Activated CD8-positive, alpha-beta memory T cell treated with anti-CD3 and anti-CD28 coated beads for 1 hour (primary cell): ENCODE results near the gene SMAD4.
"Not testable (repeated sequence)": the region's sequence is repeated elsewhere in the genome, so short reads cannot be mapped to it uniquely, and the experiment has no call there.

Experiments used
- DNase-seq, 2 donors: peaks; one replicate each; pipeline ENCODE4 v3.0.0-alpha.2; 2020; ENCODE audit warnings: low read depth in 1 of 2; ENCODE audit errors: extremely low read depth in 1 of 2

SMAD4 gene

DNA sequence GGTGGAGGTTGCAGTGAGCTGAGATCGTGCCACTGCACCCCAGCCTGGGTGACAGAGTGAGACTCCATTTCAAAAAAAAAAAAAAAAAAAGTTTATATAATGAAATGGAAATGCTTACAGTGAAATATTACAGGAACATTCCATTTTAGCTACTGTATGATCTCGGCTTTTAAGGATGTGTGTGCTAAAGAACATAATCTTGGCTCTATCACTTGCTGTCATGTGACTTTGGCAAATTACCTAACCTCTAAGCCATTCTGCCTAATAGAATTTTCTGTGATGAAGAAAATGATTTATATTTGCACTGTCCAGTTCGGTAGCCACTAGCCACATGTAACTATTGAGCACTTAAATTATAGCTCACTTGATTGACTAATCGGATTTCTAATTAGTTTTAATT lies 36.3 kb downstream of the SMAD4 start:
- DNase-seq = no peak

DNA sequence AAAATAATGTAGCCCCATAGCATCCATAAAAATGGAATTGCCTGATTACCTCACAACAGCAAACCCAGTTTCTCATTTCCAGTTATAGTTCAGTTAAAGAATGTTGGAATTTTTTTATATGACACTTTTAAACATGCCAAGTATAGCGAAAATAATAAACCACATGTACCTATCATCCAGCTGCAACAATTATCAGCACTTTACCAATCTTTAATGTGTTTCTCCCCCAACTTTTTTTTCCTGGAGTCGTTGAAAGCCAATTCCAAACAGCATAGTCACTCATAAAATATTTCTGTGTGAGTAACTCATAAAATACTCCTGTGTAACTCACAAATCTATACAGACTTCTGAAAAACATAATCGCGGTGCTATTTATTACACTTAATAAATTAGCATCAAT lies 38.1 kb downstream of the SMAD4 start:
- DNase-seq = no peak

DNA sequence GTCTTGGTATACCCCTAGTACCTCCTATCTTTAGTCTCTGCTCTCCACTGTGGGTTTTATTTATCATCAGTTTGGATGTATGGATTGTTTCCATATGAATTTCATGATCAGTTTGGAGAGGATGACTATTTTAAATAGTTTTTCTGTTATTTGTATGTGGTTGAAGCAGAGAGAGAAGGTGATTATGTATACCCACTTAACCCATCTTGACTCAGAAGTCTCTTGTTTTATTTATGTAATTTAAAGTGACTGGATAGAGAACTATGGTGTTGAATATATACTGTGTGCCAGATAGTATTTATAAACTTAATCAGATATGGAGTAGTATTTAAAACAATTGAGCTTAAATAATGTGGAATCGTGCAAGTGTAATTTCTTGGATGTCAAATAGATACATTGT lies 39.9 kb downstream of the SMAD4 start:
- no peak for DNase-seq

DNA sequence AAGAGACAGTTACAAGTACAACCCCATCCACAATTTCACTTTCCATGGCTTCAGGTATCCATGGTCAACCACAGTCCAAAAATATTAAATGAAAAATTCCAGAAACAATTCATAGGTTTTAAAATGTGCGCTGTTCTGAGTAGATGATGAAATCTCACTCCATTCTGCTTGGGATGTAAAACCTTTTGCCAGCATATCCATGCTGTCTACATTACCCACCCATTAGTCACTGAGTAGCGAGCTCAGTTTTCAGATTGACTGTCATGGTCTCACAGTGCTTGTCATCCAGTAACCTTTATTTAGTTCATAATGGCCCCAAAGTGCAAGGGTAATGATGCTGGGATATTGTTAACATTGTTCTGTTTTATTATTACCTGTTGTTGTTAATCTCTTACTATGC lies 40.5 kb downstream of the SMAD4 start:
- no peak for DNase-seq

DNA sequence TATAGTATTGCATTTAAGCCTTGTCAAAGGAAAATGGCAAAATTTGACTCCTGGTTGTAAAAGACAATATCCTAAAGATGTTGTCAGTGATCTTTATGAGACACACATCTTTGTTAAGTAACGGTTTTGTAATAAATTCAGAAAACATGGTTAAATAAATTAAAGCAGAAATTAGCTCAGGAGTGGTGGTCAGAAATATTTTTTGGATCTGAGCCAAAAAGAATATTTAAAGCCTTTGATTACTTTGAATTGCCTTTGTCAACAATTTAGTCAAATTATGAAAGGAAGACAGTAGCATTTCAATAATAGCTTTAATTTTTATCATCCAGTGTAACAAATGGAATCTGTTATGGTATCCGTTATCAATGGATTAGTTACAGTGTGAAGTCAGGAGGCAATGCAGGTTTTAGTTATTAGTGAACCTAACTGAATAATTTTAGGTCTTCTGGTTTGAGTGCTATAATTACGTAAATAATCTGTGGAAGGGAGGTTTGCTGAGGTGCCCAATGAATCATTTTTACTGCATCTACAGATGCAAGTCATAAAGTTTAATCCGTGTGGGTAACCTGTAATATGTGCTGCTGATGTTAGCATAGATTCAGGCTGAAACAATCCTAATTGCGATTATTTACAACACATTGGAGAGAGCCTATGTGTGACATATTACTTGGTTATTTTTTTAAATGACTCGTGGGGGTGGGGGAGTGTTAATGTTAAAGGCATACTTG lies 42.7 kb downstream of the SMAD4 start:
- DNase-seq = no peak

DNA sequence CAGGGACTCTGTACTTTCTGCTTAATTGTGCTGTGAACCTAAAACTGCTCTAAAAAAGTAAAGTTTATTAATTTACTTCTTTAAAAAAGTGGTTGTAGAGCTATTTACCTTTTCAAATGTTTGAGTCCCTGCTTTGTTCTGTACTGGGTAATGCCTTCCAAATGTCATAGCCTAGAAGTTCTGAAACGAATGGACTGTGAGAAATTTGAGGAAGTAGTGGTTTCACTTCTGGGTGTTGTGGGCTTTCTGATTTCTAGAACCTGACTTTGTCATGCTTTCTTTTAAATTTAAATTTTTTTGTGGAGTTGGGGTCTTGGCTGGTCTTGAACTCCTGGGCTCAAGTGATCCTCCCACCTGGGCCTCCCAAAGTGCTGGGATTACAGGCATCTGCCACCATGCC lies 44.6 kb downstream of the SMAD4 start:
- DNase-seq = no peak

DNA sequence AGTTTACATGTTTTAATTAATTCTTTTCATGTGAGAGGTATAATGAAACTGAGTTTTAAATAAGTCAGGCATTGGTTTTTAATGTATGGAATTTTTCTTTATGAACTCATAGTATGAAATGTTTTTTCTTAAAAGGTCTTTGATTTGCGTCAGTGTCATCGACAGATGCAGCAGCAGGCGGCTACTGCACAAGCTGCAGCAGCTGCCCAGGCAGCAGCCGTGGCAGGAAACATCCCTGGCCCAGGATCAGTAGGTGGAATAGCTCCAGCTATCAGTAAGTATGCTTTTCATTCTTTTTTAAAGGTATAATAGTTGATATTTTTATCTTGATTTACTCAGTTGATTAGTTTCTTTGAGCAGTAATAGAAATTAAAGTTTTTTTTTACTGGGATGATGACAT lies 46.5 kb downstream of the SMAD4 start:
- DNase-seq = no peak

DNA sequence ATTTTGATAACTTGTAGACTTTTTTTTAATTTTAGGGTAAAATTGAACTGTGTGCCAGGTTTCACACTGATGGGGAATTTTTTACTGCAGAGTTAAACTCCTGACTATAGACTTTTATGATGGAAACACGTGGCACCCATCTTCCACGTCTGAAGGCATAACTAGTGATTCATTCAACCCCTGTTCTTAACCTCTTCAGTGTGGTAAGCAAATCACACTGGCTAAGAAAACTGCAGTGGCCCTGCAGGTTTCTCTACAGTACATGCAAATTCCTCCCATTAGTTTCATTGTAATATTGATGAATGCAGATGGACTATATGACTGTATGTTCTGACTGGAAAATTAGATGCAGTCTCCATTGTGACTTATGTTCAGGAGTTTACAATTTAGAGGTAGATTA lies 47.2 kb downstream of the SMAD4 start:
- no peak for DNase-seq

DNA sequence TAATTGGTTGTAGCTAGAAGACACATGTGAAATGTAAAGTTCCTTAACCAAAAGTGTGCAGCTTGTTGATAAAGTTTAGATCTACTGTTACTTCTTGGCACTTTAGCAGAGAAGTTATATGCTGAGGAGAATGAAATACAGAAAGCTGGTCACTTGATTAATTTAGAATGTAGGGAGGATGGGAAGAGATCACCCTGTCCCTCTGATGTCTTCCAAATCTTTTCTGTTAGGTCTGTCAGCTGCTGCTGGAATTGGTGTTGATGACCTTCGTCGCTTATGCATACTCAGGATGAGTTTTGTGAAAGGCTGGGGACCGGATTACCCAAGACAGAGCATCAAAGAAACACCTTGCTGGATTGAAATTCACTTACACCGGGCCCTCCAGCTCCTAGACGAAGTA lies 48.0 kb downstream of the SMAD4 start:
- no peak for DNase-seq

DNA sequence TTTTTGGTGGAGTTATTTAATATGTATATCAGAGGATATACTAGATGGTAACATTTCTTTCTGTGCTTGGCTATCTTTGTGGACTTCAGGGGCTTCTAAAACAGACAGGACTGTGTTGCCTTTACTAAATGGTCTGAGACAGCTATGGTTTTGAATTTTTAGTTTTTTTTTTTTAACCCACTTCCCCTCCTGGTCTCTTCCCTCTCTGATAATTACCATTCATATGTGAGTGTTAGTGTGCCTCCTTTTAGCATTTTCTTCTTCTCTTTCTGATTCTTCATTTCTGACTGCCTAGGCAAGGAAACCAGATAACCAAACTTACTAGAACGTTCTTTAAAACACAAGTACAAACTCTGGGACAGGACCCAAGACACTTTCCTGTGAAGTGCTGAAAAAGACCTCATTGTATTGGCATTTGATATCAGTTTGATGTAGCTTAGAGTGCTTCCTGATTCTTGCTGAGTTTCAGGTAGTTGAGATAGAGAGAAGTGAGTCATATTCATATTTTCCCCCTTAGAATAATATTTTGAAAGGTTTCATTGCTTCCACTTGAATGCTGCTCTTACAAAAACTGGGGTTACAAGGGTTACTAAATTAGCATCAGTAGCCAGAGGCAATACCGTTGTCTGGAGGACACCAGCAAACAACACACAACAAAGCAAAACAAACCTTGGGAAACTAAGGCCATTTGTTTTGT lies 52.7 kb downstream of the SMAD4 start:
- no peak for DNase-seq

DNA sequence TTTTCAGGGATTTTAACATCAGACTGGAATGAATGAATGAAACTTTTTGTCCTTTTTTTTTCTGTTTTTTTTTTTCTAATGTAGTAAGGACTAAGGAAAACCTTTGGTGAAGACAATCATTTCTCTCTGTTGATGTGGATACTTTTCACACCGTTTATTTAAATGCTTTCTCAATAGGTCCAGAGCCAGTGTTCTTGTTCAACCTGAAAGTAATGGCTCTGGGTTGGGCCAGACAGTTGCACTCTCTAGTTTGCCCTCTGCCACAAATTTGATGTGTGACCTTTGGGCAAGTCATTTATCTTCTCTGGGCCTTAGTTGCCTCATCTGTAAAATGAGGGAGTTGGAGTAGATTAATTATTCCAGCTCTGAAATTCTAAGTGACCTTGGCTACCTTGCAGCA lies 53.4 kb downstream of the SMAD4 start:
- no peak for DNase-seq

DNA sequence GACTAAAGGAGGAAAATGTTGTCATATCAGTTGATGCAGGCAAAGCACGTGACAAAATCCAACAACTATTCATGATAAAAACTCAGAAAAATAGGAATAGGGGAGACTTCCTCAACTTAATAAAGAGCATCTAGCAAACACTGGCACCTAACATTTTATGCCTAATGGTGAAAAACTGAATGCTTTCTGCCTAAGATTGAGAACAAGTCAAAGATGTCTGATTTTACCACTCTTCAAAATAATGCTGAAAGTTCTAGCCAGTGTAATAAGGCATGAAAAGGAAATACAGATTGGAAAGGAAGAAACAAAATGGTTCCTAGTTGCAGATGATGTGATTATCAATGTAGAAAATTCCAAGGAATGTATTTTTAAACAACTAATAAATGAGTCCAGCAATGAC lies 58.4 kb downstream of the SMAD4 start:
- no peak for DNase-seq

DNA sequence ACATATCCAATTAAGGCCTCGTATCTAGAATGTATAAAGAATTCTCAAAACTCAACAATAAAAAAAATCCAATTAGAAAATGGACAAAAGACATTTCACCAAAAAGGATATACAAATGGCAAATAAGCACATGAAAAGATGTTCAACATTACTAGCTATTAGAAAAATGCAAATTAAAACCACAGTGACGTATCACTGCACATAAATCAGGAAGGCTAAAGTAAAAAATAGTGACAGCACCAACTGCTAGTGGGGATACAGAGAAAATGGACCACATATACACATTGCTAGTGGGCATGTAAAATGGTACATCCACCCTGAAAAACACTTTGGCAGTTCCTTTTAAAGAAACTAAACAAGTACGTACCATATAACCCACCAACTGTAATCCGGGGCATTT lies 59.7 kb downstream of the SMAD4 start:
- no peak for DNase-seq

DNA sequence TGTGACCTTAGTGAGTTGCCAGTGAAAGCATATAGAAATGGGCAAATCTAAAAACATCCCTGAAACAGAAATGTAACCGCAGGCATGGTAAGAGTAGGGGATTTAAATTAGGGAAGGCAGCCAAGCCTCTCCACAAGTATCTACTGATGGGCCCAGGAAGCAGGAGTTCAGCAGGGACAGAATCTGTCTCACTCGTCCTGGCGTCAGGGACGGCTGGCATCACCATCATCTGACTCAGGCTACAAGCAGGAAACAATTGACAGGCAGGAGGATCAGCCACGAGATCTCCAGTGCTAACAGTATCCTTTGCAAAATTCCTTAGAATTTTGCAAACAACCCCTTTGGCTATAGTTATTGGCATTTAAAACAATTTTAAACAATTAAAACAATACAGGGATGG lies 61.3 kb downstream of the SMAD4 start:
- DNase-seq = no peak

DNA sequence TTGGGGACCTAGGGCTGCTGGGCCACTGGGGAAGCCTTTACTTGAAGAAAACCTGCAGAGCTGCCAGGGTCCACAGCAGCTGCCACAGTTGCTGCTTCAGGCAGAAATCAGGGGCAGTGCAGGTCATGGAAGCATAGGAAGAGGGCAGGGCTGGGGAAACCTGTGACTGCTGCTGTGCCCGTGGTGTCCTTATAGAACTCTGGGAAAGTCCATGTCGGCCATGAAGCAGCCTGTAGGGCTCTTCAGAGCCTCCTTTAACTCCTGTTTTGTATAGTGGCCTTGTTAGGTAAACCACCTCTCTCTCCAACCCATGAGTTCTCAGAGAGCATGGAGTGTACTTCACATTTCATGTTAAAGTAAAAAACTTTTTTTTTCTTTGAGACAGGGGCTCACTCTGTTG lies 62.1 kb downstream of the SMAD4 start:
- no peak for DNase-seq

DNA sequence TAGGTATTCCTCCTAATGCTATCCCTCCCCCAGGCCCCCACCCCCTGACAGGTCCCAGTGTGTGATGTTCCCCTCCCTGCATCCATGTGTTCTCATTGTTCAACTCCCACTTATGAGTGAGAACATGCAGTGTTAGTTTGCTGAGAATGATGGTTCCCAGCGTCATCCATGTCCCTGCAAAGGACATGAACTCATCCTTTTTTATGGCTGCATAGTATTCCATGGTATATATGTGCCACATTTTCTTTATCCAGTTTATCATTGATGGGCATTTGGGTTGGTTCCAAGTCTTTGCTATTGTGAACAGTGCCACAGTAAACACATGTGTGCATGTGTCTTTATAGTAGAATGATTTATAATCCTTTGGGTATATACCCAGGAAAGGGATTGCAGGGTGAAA lies 63.0 kb downstream of the SMAD4 start:
- not testable (repeated sequence) for DNase-seq

DNA sequence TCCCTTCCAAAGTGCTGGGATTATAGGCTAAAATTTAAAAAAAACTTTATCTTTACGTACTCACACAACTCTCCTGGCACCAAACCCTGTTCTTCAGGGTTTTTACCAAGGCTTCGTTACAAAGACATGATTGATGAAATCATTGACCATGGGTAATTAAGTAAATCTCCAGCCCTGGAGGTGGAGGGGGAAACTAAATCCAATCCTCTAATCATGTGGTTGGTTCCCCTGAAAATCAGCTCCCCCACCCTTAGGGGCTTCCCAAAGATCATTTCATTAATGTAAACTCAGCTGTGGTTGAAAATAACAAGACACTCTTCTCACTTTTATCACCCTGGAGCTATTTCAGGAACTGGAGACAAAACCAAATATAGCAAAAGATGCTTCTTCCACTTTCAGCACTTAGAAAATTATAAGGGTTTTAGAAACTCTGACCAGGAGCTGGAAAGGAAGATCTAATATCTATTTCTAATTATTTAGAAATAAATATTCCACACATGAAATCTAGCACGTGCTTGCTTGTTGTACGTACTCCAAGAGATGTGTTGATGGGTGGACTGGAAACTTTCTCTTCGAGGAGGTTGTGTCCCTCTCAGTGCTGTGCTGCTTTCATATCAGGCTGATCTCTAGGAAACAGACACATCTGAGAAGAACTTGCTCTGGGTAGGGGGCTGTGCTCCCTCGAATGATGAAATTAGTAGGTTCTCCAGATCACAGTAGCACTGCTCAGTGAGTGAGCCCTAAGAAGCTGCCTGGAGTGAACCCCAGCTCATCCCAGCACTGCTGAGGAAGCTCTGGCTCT lies 67.2 kb downstream of the SMAD4 start:
- no peak for DNase-seq

DNA sequence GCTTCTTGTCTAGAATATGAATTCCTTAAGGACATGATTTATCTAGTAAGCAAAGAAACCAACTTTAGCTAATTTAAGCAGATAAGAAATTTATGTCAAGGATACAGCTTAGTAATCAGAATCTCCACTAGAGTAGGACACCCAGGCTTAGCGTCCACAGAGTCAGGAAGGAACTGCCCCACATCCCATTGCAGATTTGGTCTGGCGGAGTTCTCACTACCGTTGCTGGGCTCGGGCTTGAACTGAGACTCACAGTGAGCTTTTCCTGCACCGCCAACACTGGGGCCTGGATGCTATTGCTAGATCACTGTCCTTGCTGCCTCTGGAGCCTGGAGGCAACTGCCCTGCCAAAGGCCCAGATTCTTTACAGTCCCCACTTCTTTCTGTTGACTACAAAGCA lies 68.1 kb downstream of the SMAD4 start:
- no peak for DNase-seq

DNA sequence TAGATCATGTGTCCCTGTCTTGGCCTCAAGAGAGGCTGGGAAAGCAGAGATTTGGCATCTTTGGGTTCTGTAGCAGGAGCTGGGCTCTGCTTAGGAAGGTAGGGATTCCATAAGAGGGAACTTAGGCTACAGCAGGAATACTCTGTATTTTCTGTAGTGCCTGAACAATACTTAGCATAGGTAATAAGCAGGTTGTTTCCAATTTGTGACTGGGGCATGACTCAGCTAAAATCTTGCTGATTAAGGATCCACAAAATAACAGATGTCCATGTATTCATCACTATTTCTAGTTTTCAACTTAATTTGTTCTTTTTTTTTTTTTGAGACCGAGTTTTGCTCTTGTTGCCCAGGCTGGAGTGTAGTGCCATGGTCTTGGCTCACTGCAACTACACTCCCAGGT lies 68.5 kb downstream of the SMAD4 start:
- no peak for DNase-seq

DNA sequence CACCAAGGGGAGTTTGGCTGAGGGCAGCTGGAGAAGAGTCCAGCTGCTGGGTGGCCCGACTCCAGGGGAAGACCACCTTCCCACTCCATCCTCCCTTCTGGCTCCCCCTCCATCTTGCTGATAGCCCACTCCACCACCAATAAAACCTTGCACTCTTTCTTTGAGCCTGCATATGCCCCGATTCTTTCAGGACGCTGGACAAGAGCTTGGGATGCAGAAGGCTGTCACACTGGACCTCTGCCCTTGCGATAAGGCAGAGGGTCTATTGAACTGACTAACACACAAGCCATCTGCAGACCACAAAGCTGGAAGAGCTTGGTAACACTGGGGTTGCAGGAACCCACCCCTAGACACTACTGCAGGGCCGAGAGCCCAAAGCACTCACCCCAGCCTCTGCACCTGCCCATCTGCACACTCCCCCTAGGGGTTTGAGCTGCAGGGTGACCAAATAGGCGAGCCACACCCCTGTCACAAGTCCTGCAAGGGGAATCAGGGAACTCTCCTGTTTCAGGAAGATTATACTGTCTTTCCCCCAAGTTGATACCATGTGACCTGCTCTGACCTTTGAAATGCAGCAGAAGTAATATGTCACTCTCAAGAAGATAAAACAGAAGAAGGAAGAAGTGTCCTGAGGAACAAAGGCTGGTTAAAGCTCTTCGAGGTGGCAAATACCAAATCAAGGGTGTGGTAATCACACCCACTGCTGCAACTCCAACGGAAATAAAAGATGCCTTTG lies 70.5 kb downstream of the SMAD4 start:
- DNase-seq = no peak

DNA sequence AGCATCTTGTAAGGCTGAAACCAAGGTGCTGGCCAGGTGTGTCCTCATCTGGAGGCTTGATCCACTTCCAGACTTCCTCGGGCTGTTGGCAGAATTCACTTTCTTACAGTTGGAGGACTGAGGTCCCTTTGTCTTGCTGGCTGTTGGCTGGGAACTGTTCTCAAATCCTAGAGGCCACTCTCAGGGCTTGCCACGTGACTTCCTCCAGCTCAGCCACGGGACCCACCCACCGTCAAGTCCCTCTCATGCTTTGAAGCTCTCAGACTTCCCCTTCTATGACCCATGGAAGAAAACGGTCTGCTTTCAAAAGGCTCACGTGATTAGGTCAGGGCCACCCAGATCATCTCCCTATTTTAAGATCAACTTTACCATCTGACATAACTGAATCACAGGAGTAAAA lies 77.1 kb downstream of the SMAD4 start:
- no peak for DNase-seq
